ENCODE measurements around the gene HTN1. TPM values are rescaled to one million over a fixed set of nuclear protein-coding genes. Genes with fewer than 3 reads are reported as not detected.

HTN1 gene
- total RNA-seq, 1 donor, result not detected

DNA sequence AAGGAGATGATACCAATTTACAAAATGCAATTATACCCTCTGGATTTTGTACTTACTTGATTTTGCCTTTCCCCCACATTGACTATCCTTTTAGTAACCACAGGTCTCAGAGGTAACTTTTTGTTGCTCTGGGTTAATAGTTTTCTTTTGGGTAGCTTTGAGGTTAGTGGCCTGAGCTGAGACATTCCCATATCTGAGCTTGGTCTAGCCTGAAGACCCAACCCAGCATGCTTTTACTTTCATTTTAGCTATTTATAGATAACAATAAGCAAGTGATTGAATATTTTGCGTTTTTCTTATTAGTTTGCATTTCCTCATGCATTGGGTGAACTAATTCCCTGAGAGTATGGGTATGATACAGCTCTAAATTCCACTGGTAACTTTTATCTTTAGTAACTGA lies 11.8 kb downstream of the HTN1 start:
- no peaks in the 10 kb centered on the region for H3K27me3 ChIP-seq (ENCODE audit: insufficient read depth, low read length)
- no peak overlapping the region for H2AFZ ChIP-seq (ENCODE audit: low read length)
- H3K79me2 ChIP-seq (ENCODE audit: insufficient read depth, low read length), result no peaks in the 10 kb centered on the region
- no peak overlapping the region for H3K27ac ChIP-seq (ENCODE audit: low read depth, low read length)
- H3K4me1 ChIP-seq (ENCODE audit: insufficient read depth, low read length), result no peaks in the 10 kb centered on the region
- H3K4me2 ChIP-seq (ENCODE audit: insufficient read depth, low read length), result no peak overlapping the region
- no peak for DNase-seq (ENCODE audit: insufficient read length, low spot score, missing footprints)
- TF ChIP-seq, protein P1, sequence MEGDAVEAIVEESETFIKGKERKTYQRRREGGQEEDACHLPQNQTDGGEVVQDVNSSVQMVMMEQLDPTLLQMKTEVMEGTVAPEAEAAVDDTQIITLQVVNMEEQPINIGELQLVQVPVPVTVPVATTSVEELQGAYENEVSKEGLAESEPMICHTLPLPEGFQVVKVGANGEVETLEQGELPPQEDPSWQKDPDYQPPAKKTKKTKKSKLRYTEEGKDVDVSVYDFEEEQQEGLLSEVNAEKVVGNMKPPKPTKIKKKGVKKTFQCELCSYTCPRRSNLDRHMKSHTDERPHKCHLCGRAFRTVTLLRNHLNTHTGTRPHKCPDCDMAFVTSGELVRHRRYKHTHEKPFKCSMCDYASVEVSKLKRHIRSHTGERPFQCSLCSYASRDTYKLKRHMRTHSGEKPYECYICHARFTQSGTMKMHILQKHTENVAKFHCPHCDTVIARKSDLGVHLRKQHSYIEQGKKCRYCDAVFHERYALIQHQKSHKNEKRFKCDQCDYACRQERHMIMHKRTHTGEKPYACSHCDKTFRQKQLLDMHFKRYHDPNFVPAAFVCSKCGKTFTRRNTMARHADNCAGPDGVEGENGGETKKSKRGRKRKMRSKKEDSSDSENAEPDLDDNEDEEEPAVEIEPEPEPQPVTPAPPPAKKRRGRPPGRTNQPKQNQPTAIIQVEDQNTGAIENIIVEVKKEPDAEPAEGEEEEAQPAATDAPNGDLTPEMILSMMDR (IDR thresholded peaks at IDR 0.05; ENCODE audit: extremely low read depth, low read depth, low read length), result no peak
- H3K9me3 ChIP-seq (ENCODE audit: low read depth, low read length), result no peaks in the 10 kb centered on the region
- no peaks in the 10 kb centered on the region for H3K36me3 ChIP-seq (ENCODE audit: insufficient read depth, low read length)
- H3K4me3 ChIP-seq (ENCODE audit: insufficient read depth, low read length), result no peak overlapping the region
- H4K20me1 ChIP-seq (ENCODE audit: insufficient read depth, low read length), result no peaks in the 10 kb centered on the region

DNA sequence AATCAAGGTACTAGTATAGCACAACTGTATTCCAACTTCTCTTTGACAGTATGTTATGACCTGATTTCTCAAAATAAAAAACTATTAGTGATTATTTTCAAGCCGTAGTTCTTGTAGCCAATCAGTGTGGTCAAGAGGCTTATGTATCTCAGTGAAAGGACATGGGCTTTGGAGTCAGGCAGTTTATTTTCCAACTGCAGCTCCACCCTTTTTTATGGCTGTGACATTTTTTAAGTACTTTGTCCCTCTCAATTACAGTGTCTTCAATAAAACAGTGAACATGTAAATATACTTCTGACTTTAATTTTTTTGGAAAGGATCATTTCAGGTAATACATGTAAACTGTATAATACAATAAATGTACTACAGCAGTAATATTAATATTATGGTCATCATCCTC lies 30.0 kb downstream of the HTN1 start:
- DNase-seq (ENCODE audit: insufficient read length, low spot score, missing footprints), result no peak
- TF ChIP-seq, protein P1 (IDR thresholded peaks at IDR 0.05; ENCODE audit: extremely low read depth, low read depth, low read length), result no peak
- H3K27me3 ChIP-seq (ENCODE audit: insufficient read depth, low read length), result no peaks in the 10 kb centered on the region
- H2AFZ ChIP-seq (ENCODE audit: low read length), result no peak overlapping the region
- H3K79me2 ChIP-seq (ENCODE audit: insufficient read depth, low read length), result no peaks in the 10 kb centered on the region
- no peaks in the 10 kb centered on the region for H4K20me1 ChIP-seq (ENCODE audit: insufficient read depth, low read length)
- H3K36me3 ChIP-seq (ENCODE audit: insufficient read depth, low read length), result no peaks in the 10 kb centered on the region
- no peaks in the 10 kb centered on the region for H3K4me1 ChIP-seq (ENCODE audit: insufficient read depth, low read length)
- H3K27ac ChIP-seq (ENCODE audit: low read depth, low read length), result no peak overlapping the region
- no peak overlapping the region for H3K4me3 ChIP-seq (ENCODE audit: insufficient read depth, low read length)
- no peak overlapping the region for H3K4me2 ChIP-seq (ENCODE audit: insufficient read depth, low read length)
- H3K9me3 ChIP-seq (ENCODE audit: low read depth, low read length), result no peaks in the 10 kb centered on the region

DNA sequence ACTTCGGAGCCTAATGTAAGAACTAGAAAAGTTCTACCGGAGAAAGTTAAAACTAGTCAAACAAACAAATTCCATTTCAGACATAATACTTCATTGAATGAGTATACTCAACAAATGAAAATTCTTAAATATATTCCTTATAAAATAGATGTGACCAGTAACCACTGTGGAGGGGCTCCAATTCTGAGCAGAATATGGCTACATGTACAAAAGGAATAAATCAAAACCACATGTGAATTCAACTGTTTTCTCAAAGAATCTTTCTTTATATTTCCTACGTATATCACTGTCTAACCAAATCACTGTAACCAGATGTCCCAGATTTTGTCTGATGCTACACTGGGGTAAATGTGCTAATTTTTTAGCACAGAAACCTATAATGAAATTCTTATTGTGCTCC lies 49.0 kb downstream of the HTN1 start:
- no peak overlapping the region for H3K27ac ChIP-seq (ENCODE audit: low read depth, low read length)
- TF ChIP-seq, protein P1 (IDR thresholded peaks at IDR 0.05; ENCODE audit: extremely low read depth, low read depth, low read length), result no peak

More for the DNA sequence above, 49.0 kb downstream of the HTN1 start:
- Histone ChIP-seq H3K9me3 (ENCODE audit: low read depth, low read length) (no peaks in the 10 kb centered on the region), H2AFZ (ENCODE audit: low read length) (no peak overlapping the region), H3K36me3 (ENCODE audit: insufficient read depth, low read length) (no peaks in the 10 kb centered on the region), H3K27me3 (ENCODE audit: insufficient read depth, low read length) (no peaks in the 10 kb centered on the region), H3K4me2 (ENCODE audit: insufficient read depth, low read length) (no peak overlapping the region), H3K4me1 (ENCODE audit: insufficient read depth, low read length) (no peaks in the 10 kb centered on the region), H3K4me3 (ENCODE audit: insufficient read depth, low read length) (no peak overlapping the region), H4K20me1 (ENCODE audit: insufficient read depth, low read length) (no peaks in the 10 kb centered on the region), H3K79me2 (ENCODE audit: insufficient read depth, low read length) (no peaks in the 10 kb centered on the region)
- no peak for DNase-seq (ENCODE audit: insufficient read length, low spot score, missing footprints)

Other genes starting within 250 kb of the HTN1 start
- not detected in 2 replicates for gene SULT1E1, start 190.3 kb upstream of the HTN1 start, total RNA-seq
- gene CSN1S1, start 119.4 kb upstream of the HTN1 start, total RNA-seq, result not detected in 2 replicates
- gene CSN2, start 84.7 kb upstream of the HTN1 start, total RNA-seq, result not detected in 2 replicates
- gene STATH, start 54.5 kb upstream of the HTN1 start, total RNA-seq, result not detected in 2 replicates
- gene HTN3, start 22.0 kb upstream of the HTN1 start, total RNA-seq, result not detected in 2 replicates
- gene PRR27, start 103.8 kb downstream of the HTN1 start, total RNA-seq, result not detected in 2 replicates
- not detected in 2 replicates for gene ODAM, start 145.3 kb downstream of the HTN1 start, total RNA-seq
- gene FDCSP, start 175.7 kb downstream of the HTN1 start, total RNA-seq, result not detected in 2 replicates
- gene CSN3, start 192.2 kb downstream of the HTN1 start, total RNA-seq, result not detected in 2 replicates